Epithelial cell of esophagus (primary cell): ENCODE data around the gene PPP1R13L.
"Not testable (repeated sequence)": the region's sequence is repeated elsewhere in the genome, so short reads cannot be mapped to it uniquely, and the experiment has no call there.

Source experiments
- DNase-seq: peaks from one replicate; pipeline ENCODE4 v3.0.0; 2010; ENCODE audit warnings: low read depth
- H3K4me3 ChIP-seq: 2 replicates; pipeline ENCODE4 v1.5.1; 2011; ENCODE audit warnings: mild to moderate bottlenecking, low read length, control low read depth
- CTCF ChIP-seq: IDR thresholded peaks from 2 replicates; pipeline ENCODE4 v1.5.1; 2011; ENCODE audit warnings: low read depth, mild to moderate bottlenecking, low read length, control low read depth, inconsistent platforms; ENCODE audit not compliant: insufficient read depth; ENCODE audit errors: missing control alignments

Gene PPP1R13L

GRCh38 chr19:45420356-45420755 is 15.5 kb upstream of the PPP1R13L start:
- no peak for DNase-seq
- no peak overlapping the region for H3K4me3 ChIP-seq
- no peak for TF ChIP-seq CTCF

DNA sequence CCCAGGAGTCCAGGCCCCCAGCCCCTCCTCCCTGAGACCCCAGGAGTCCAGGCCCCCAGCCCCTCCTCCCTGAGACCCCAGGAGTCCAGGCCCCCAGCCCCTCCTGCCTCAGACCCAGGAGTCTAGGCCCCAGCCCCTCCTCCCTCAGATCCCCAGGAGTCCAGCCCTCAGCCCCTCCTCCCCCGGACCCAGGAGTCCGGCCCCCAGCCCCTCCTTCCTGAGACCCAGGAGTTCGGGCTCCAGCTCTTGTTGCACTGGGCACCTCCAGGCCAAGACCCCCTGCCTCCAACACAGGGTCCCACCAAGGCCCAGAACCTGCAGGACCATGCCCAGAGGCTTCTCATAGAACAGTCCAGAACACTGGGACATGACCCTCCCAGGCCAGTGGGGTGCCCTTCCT is 15.0 kb upstream of the PPP1R13L start:
- H3K4me3 ChIP-seq: no peak overlapping the region
- no peak for TF ChIP-seq CTCF
- DNase-seq: no peak

GRCh38 chr19:45419396-45419795 is 14.5 kb upstream of the PPP1R13L start:
- no peak for TF ChIP-seq CTCF
- no peak overlapping the region for H3K4me3 ChIP-seq
- no peak for DNase-seq

GRCh38 chr19:45418802-45419201 is 13.9 kb upstream of the PPP1R13L start:
- no peak for TF ChIP-seq CTCF
- no peak for DNase-seq
- no peak overlapping the region for H3K4me3 ChIP-seq

- DNase-seq: no peak
- TF ChIP-seq CTCF: no peak
- H3K4me3 ChIP-seq: no peak overlapping the region
Measured at GRCh38 chr19:45417151-45417550, 12.3 kb upstream of the PPP1R13L start.

GRCh38 chr19:45414468-45414867 is 9.6 kb upstream of the PPP1R13L start:
- DNase-seq: no peak
- TF ChIP-seq CTCF: no peak
- H3K4me3 ChIP-seq: no peak overlapping the region

- no peak overlapping the region for H3K4me3 ChIP-seq
- TF ChIP-seq CTCF: no peak
- no peak for DNase-seq
Measured at GRCh38 chr19:45413497-45413896, 8.6 kb upstream of the PPP1R13L start.

DNA sequence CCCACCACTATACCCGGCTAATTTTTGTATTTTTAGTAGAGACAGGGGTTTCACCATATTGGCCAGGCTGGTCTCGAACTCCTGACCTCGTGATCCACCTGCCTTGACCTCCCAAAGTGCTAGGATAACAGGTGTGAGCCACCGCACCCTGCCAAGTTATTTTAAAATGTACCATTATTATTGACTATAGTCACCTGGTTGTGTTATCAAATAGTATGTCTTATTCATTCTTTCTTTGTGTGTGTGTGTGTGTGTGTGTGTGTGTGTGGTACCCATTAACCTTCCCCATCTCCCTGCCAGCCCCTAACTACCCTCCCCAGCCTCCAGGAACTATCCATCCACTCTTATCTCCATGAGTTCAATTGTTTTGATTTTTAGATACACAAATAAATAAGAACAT is 5.5 kb upstream of the PPP1R13L start:
- not testable (repeated sequence) for H3K4me3 ChIP-seq, DNase-seq
